Measurements from ENCODE around the gene UAP1L1. TPM values are rescaled to one million over a fixed set of nuclear protein-coding genes. Genes with fewer than 3 reads are reported as not detected.
A peak's percentile ranks its signal among the peaks of the same experiment; 100 is the strongest.

UAP1L1 gene
- total and polyA plus RNA-seq, 9 of the 15 experiments (the other 6 are each of a cell fraction or from before 2014, with no cell fraction given) = 0.20 to 8.6 (median 3.7) TPM

- Histone ChIP-seq H3K36me3 (ENCODE audit: control insufficient read depth, insufficient read depth, low read length) (peaks cover 10% of the 10 kb centered on the region; the same call in 1 of the 3 replicates), H3K79me2 (ENCODE audit: control insufficient read depth, insufficient read depth, low read length) (peaks cover 2% of the 10 kb centered on the region; the same call in 2 of the 3 replicates), H3K4me3 (no peak overlapping the region), H3K27me3 (ENCODE audit: control insufficient read depth in 2 of 2, insufficient read depth in 2 of 2, low read length in 2 of 2) (no peaks in the 10 kb centered on the region), H3K4me1 (replicated peaks in 1 of 2; ENCODE audit: control insufficient read depth in 2 of 2, insufficient read depth in 2 of 2, low read length in 2 of 2) (peaks cover 18 to 81% of the 10 kb centered on the region in 2 experiments; a peak in 4 of 5 replicates), H3K9ac (ENCODE audit: insufficient read depth in 1 of 2, low read depth in 2 of 2, low read length in 2 of 2) (peak overlapping the region in 1 of 2 experiments; percentile 65; a peak in 2 of 4 replicates), H3K4me2 (ENCODE audit: insufficient read depth, low read length) (no peak overlapping the region), H3K27ac (ENCODE audit: extremely low read depth, low read depth, low read length) (no peak overlapping the region), H4K20me1 (replicated peaks; ENCODE audit: control insufficient read depth, insufficient read depth, low read length) (no peaks in the 10 kb centered on the region), H3K9me1 (ENCODE audit: control insufficient read depth, insufficient read depth, low read length) (no peaks in the 10 kb centered on the region), H2AFZ (ENCODE audit: low read depth, low read length) (no peak overlapping the region), H3K9me3 (replicated peaks; ENCODE audit: control insufficient read depth, insufficient read depth, low read depth, low read length) (no peaks in the 10 kb centered on the region)
- FAIRE-seq (no peak), ATAC-seq (no peak), DNase-seq (ENCODE audit: extremely low read depth in 1 of 4, low spot score in 3 of 4) (no peak)
- BruUV-seq (replicated peaks) = no TSS peak
- intact Hi-C loops (cut with micrococcal nuclease) = no loop called here
- 70% methylated on average over 21 of the region's 24 CpGs for WGBS (ENCODE audit: insufficient coverage, low coverage, missing lambda C conversion rate)
- in situ Hi-C loops (cut with MboI) = no loop called here
- CTCF ChIA-PET (ENCODE audit: low intra/inter-chr PET ratio) = no interaction called here
- POLR2A ChIA-PET = interaction anchor here (0.6 kb wide), 1 partner anchor 33 kb away, joined by 3 read pairs; no protein-coding TSS in a partner anchor
- TF ChIP-seq PHB2 (IDR thresholded peaks at IDR 0.05; ENCODE audit: low read depth) = no peak
- TF ChIP-seq ZNF174 (CRISPR knock-in tag; IDR thresholded peaks at IDR 0.05) = no peak
- TF ChIP-seq, protein P1, sequence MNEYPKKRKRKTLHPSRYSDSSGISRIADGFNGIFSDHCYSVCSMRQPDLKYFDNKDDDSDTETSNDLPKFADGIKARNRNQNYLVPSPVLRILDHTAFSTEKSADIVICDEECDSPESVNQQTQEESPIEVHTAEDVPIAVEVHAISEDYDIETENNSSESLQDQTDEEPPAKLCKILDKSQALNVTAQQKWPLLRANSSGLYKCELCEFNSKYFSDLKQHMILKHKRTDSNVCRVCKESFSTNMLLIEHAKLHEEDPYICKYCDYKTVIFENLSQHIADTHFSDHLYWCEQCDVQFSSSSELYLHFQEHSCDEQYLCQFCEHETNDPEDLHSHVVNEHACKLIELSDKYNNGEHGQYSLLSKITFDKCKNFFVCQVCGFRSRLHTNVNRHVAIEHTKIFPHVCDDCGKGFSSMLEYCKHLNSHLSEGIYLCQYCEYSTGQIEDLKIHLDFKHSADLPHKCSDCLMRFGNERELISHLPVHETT (CRISPR knock-in tag; conservative IDR thresholded peaks at IDR 0.05 in 1 of 2, IDR thresholded peaks at IDR 0.05 in 1 of 2) = no peak
- no peak for TF ChIP-seq SIN3B (IDR thresholded peaks at IDR 0.05; ENCODE audit: low read depth)
- no peak for TF ChIP-seq CHD7 (IDR thresholded peaks at IDR 0.05; ENCODE audit: low read depth, low read length)
These were observed 3.2 kb downstream of the UAP1L1 start for GRCh38 chr9:137080260-137081122.

Measured in K562 (cell line).